ENCODE measurements around the gene CDKAL1.
A peak's percentile ranks its signal among the peaks of the same experiment; 100 is the strongest.

The CDKAL1 gene

GRCh38 chr6:21005816-21006570 lies 471.7 kb downstream of the CDKAL1 start:
- H3K27me3 ChIP-seq (ENCODE audit: insufficient read depth, insufficient read length) = no peaks in the 10 kb centered on the region
- no peaks in the 10 kb centered on the region for H3K9me3 ChIP-seq (ENCODE audit: insufficient read depth, low read length)
- H3K4me3 ChIP-seq (ENCODE audit: insufficient read length, low read depth) = no peak overlapping the region
- H3K36me3 ChIP-seq (ENCODE audit: insufficient read depth, insufficient read length, low read length) = no peaks in the 10 kb centered on the region
- no peak for TF ChIP-seq ZNF274 (IDR thresholded peaks at IDR 0.05; ENCODE audit: low read depth, low read length)
- no peak for TF ChIP-seq SUZ12 (IDR thresholded peaks at IDR 0.05; ENCODE audit: extremely low read depth, insufficient read depth, insufficient read length)
- TF ChIP-seq YY1 (IDR thresholded peaks at IDR 0.05; ENCODE audit: insufficient read depth, insufficient read length) = no peak
- no peak overlapping the region for H3K9ac ChIP-seq (ENCODE audit: insufficient read length, low read depth)
- no peak for DNase-seq (ENCODE audit: low read depth, low spot score)
- no peaks in the 10 kb centered on the region for H3K4me1 ChIP-seq (ENCODE audit: insufficient read depth, insufficient read length)

- TF ChIP-seq ZNF274 (IDR thresholded peaks at IDR 0.05; ENCODE audit: low read depth, low read length) = no peak
- no peak for TF ChIP-seq SUZ12 (IDR thresholded peaks at IDR 0.05; ENCODE audit: extremely low read depth, insufficient read depth, insufficient read length)
- TF ChIP-seq YY1 (IDR thresholded peaks at IDR 0.05; ENCODE audit: insufficient read depth, insufficient read length) = no peak
- no peak overlapping the region for H3K9ac ChIP-seq (ENCODE audit: insufficient read length, low read depth)
- H3K27me3 ChIP-seq (ENCODE audit: insufficient read depth, insufficient read length) = no peaks in the 10 kb centered on the region
- DNase-seq (ENCODE audit: low read depth, low spot score) = no peak
- no peaks in the 10 kb centered on the region for H3K9me3 ChIP-seq (ENCODE audit: insufficient read depth, low read length)
- H3K36me3 ChIP-seq (ENCODE audit: insufficient read depth, insufficient read length, low read length) = no peaks in the 10 kb centered on the region
- H3K4me1 ChIP-seq (ENCODE audit: insufficient read depth, insufficient read length) = no peaks in the 10 kb centered on the region
- H3K4me3 ChIP-seq (ENCODE audit: insufficient read length, low read depth) = no peak overlapping the region
Observed at GRCh38 chr6:21019614-21020013, 485.4 kb downstream of the CDKAL1 start.

- Histone ChIP-seq H3K4me1 (ENCODE audit: insufficient read depth, insufficient read length) (no peaks in the 10 kb centered on the region), H3K9ac (ENCODE audit: insufficient read length, low read depth) (no peak overlapping the region), H3K36me3 (ENCODE audit: insufficient read depth, insufficient read length, low read length) (no peaks in the 10 kb centered on the region), H3K4me3 (ENCODE audit: insufficient read length, low read depth) (no peak overlapping the region), H3K27me3 (ENCODE audit: insufficient read depth, insufficient read length) (no peaks in the 10 kb centered on the region), H3K9me3 (ENCODE audit: insufficient read depth, low read length) (peaks cover 8% of the 10 kb centered on the region; the same call in 1 of the 2 replicates)
- DNase-seq (ENCODE audit: low read depth, low spot score) = no peak
- TF ChIP-seq SUZ12 (IDR thresholded peaks at IDR 0.05; ENCODE audit: extremely low read depth, insufficient read depth, insufficient read length) (no peak), ZNF274 (IDR thresholded peaks at IDR 0.05; ENCODE audit: low read depth, low read length) (peak; percentile 20; the same call in 1 of the 2 replicates), YY1 (IDR thresholded peaks at IDR 0.05; ENCODE audit: insufficient read depth, insufficient read length) (no peak)
Observed at GRCh38 chr6:21022343-21023107, 488.3 kb downstream of the CDKAL1 start.

GRCh38 chr6:21023210-21023609 lies 489.0 kb downstream of the CDKAL1 start:
- no peak for TF ChIP-seq SUZ12 (IDR thresholded peaks at IDR 0.05; ENCODE audit: extremely low read depth, insufficient read depth, insufficient read length)
- no peak for TF ChIP-seq ZNF274 (IDR thresholded peaks at IDR 0.05; ENCODE audit: low read depth, low read length)
- no peak for TF ChIP-seq YY1 (IDR thresholded peaks at IDR 0.05; ENCODE audit: insufficient read depth, insufficient read length)
- DNase-seq (ENCODE audit: low read depth, low spot score) = no peak
- H3K9ac ChIP-seq (ENCODE audit: insufficient read length, low read depth) = no peak overlapping the region
- H3K4me1 ChIP-seq (ENCODE audit: insufficient read depth, insufficient read length) = no peaks in the 10 kb centered on the region
- no peak overlapping the region for H3K4me3 ChIP-seq (ENCODE audit: insufficient read length, low read depth)
- H3K36me3 ChIP-seq (ENCODE audit: insufficient read depth, insufficient read length, low read length) = no peaks in the 10 kb centered on the region
- peaks cover 10% of the 10 kb centered on the region; the same call in 1 of the 2 replicates for H3K9me3 ChIP-seq (ENCODE audit: insufficient read depth, low read length)
- no peaks in the 10 kb centered on the region for H3K27me3 ChIP-seq (ENCODE audit: insufficient read depth, insufficient read length)

GRCh38 chr6:21024616-21025015 lies 490.4 kb downstream of the CDKAL1 start:
- Histone ChIP-seq H3K9ac (ENCODE audit: insufficient read length, low read depth) (no peak overlapping the region), H3K4me1 (ENCODE audit: insufficient read depth, insufficient read length) (no peaks in the 10 kb centered on the region), H3K27me3 (ENCODE audit: insufficient read depth, insufficient read length) (no peaks in the 10 kb centered on the region), H3K4me3 (ENCODE audit: insufficient read length, low read depth) (no peak overlapping the region), H3K9me3 (ENCODE audit: insufficient read depth, low read length) (peaks cover 10% of the 10 kb centered on the region; the same call in 1 of the 2 replicates), H3K36me3 (ENCODE audit: insufficient read depth, insufficient read length, low read length) (no peaks in the 10 kb centered on the region)
- TF ChIP-seq SUZ12 (IDR thresholded peaks at IDR 0.05; ENCODE audit: extremely low read depth, insufficient read depth, insufficient read length) (no peak), ZNF274 (IDR thresholded peaks at IDR 0.05; ENCODE audit: low read depth, low read length) (no peak), YY1 (IDR thresholded peaks at IDR 0.05; ENCODE audit: insufficient read depth, insufficient read length) (no peak)
- DNase-seq (ENCODE audit: low read depth, low spot score) = no peak

- Histone ChIP-seq H3K36me3 (ENCODE audit: insufficient read depth, insufficient read length, low read length) (no peaks in the 10 kb centered on the region), H3K9me3 (ENCODE audit: insufficient read depth, low read length) (peaks cover 10% of the 10 kb centered on the region; the same call in 1 of the 2 replicates), H3K9ac (ENCODE audit: insufficient read length, low read depth) (no peak overlapping the region), H3K4me3 (ENCODE audit: insufficient read length, low read depth) (no peak overlapping the region), H3K4me1 (ENCODE audit: insufficient read depth, insufficient read length) (no peaks in the 10 kb centered on the region), H3K27me3 (ENCODE audit: insufficient read depth, insufficient read length) (no peaks in the 10 kb centered on the region)
- TF ChIP-seq SUZ12 (IDR thresholded peaks at IDR 0.05; ENCODE audit: extremely low read depth, insufficient read depth, insufficient read length) = no peak
- no peak for TF ChIP-seq YY1 (IDR thresholded peaks at IDR 0.05; ENCODE audit: insufficient read depth, insufficient read length)
- no peak for TF ChIP-seq ZNF274 (IDR thresholded peaks at IDR 0.05; ENCODE audit: low read depth, low read length)
- DNase-seq (ENCODE audit: low read depth, low spot score) = no peak
Observed at GRCh38 chr6:21026576-21027273, 492.5 kb downstream of the CDKAL1 start.
